GM12878 (cell line): ENCODE data around the gene EXD3. TPM values are rescaled to one million over a fixed set of nuclear protein-coding genes. Genes with fewer than 3 reads are reported as not detected.

ENCODE experiments used
- ATAC-seq: fragments of 200-7000 bp; cut with Tn5 transposase; 3 replicates; pipeline ENCODE4 v1.9.1; 2020; ENCODE audit warnings: mild to moderate bottlenecking, moderate library complexity
- BruUV-seq: library from RNA; stranded (reverse); fragments of 400-500 nt; replicated peaks from 2 replicates; lab custom pipeline; 2021; lab: Mats Ljungman, UMichigan
- CTCF ChIA-PET: fragments of 300-600 bp; sonication (Branson Sonifier 250); formaldehyde crosslinking; extraction: SDS; loops from one replicate; lab custom pipeline; 2021; ENCODE audit warnings: inconsistent platforms; lab: Yijun Ruan, JAX
- POLR2A ChIA-PET: fragments of 350-600 bp; formaldehyde crosslinking; extraction: SDS; loops from one replicate; lab custom pipeline; 2021; ENCODE audit warnings: inconsistent platforms; lab: Charles Lee
- RAD21 ChIA-PET: fragments of 300-600 bp; sonication (Branson Sonifier 250); formaldehyde crosslinking; loops from one replicate; lab custom pipeline; 2023; ENCODE audit warnings: antibody characterized with exemption; ENCODE audit not compliant: unreplicated experiment; lab: Charles Lee
- SMC1A ChIA-PET: fragments of 300-600 bp; sonication (Branson Sonifier 250); formaldehyde crosslinking; loops from one replicate; lab custom pipeline; 2023; ENCODE audit not compliant: unreplicated experiment, uncharacterized antibody; lab: Charles Lee
- DNase-seq: peaks from one replicate; pipeline ENCODE4 v3.0.0-alpha.2; 2011; ENCODE audit warnings: low read depth, low spot score
- FAIRE-seq: peaks from 3 replicates; lab custom pipeline; 2011; peaks lifted over from hg19 to GRCh38; lab: Jason Lieb, UNC
- H2AFZ ChIP-seq: 2 replicates; pipeline ENCODE4 v1.6.0; 2011; ENCODE audit warnings: low read depth, low read length, control low read depth; ENCODE audit not compliant: control insufficient read depth
- H3K27ac ChIP-seq: 2 replicates; pipeline ENCODE4 v1.5.1; 2011; ENCODE audit warnings: control low read depth; ENCODE audit not compliant: control insufficient read depth, insufficient read depth
- H3K27me3 ChIP-seq, 2 experiments: replicated peaks in 1 of 2; 2 replicates each; pipeline versions ENCODE4 v1.6.0 to v1.6.1; 2011; ENCODE audit warnings: low read length in 1 of 2; ENCODE audit not compliant: control insufficient read depth in 2 of 2, insufficient read depth in 2 of 2
- H3K36me3 ChIP-seq, 2 experiments: 2 replicates each; pipeline ENCODE4 v1.5.1; 2011; ENCODE audit warnings: low read length in 1 of 2; ENCODE audit not compliant: control insufficient read depth in 2 of 2, insufficient read depth in 2 of 2
- H3K4me1 ChIP-seq: 2 replicates; pipeline ENCODE4 v1.6.1; 2011; ENCODE audit warnings: mild to moderate bottlenecking, low read length, moderate library complexity, mixed read lengths; ENCODE audit not compliant: control insufficient read depth, insufficient read depth
- H3K4me2 ChIP-seq: 2 replicates; pipeline ENCODE4 v1.6.0; 2011; ENCODE audit warnings: control low read depth; ENCODE audit not compliant: control insufficient read depth, insufficient read depth
- H3K4me3 ChIP-seq: fragments of 200-600 bp; sonication (generic); 2 replicates; pipeline ENCODE4 v1.5.1; 2016
- H3K79me2 ChIP-seq: 2 replicates; pipeline ENCODE4 v1.6.0; 2011; ENCODE audit warnings: low read length; ENCODE audit not compliant: control insufficient read depth, insufficient read depth
- H3K9ac ChIP-seq: 2 replicates; pipeline ENCODE4 v1.8.0; 2011; ENCODE audit warnings: low read length, control low read depth, mixed read lengths; ENCODE audit not compliant: control insufficient read depth, insufficient read depth
- H3K9me3 ChIP-seq: replicated peaks from 3 replicates; pipeline ENCODE4 v1.5.1; 2011; ENCODE audit warnings: mild to moderate bottlenecking, low read length; ENCODE audit not compliant: control insufficient read depth, insufficient read depth
- H4K20me1 ChIP-seq: 2 replicates; pipeline ENCODE4 v1.6.0; 2011; ENCODE audit not compliant: control insufficient read depth, insufficient read depth
- EED ChIP-seq: sonication (generic); IDR thresholded peaks from 2 replicates; pipeline ENCODE4 v1.6.1; 2016; ENCODE audit warnings: antibody characterized with exemption, low read depth
- GABPA ChIP-seq: IDR thresholded peaks from 2 replicates; pipeline ENCODE4 v1.6.1; 2014; ENCODE audit warnings: antibody characterized with exemption, low read depth, mild to moderate bottlenecking, inconsistent platforms
- IKZF1 ChIP-seq: fragments of 450-650 bp; conservative IDR thresholded peaks from 2 replicates; pipeline ENCODE4 v1.6.1; 2017; ENCODE audit warnings: antibody characterized with exemption, mild to moderate bottlenecking
- NFYB ChIP-seq: IDR thresholded peaks from 2 replicates; pipeline ENCODE4 v1.6.1; 2011; ENCODE audit warnings: low read depth, mild to moderate bottlenecking, low read length, improper control_type of control experiment, moderate library complexity; ENCODE audit not compliant: insufficient read depth
- POLR2AphosphoS2 ChIP-seq: IDR thresholded peaks from 2 replicates; pipeline ENCODE4 v1.6.1; 2011; ENCODE audit warnings: low read depth, mild to moderate bottlenecking, low read length, improper control_type of control experiment, moderate library complexity
- RB1 ChIP-seq: fragments of 450-650 bp; formaldehyde crosslinking; IDR thresholded peaks from 2 replicates; pipeline ENCODE4 v1.6.1; 2017; ENCODE audit warnings: mild to moderate bottlenecking, borderline replicate concordance
- REST ChIP-seq: IDR thresholded peaks from 2 replicates; pipeline ENCODE4 v1.6.1; 2012; ENCODE audit warnings: mild to moderate bottlenecking, low read depth, low read length
- SMARCA5 ChIP-seq: fragments of 450-650 bp; IDR thresholded peaks from 2 replicates; pipeline ENCODE4 v1.6.1; 2017; ENCODE audit warnings: mild to moderate bottlenecking
- STAT3 ChIP-seq: IDR thresholded peaks from 2 replicates; pipeline ENCODE4 v1.6.1; 2011; ENCODE audit warnings: low read depth, low read length, improper control_type of control experiment
- WRNIP1 ChIP-seq: IDR thresholded peaks from 2 replicates; pipeline ENCODE4 v1.6.1; 2011; ENCODE audit warnings: low read depth, low read length, improper control_type of control experiment, borderline replicate concordance
- ZBTB33 ChIP-seq: fragments of 450-650 bp; IDR thresholded peaks from 2 replicates; pipeline ENCODE4 v1.6.1; 2017; ENCODE audit warnings: mild to moderate bottlenecking
- WGBS: methylation state at CpG from one replicate; pipeline ENCODE4 v1.1.6; 2016; ENCODE audit warnings: low lambda C conversion rate; ENCODE audit not compliant: insufficient replicate concordance, insufficient coverage; ENCODE audit errors: missing lambda C conversion rate; 5-methylcytosine and 5-hydroxymethylcytosine counted together
- in situ Hi-C: fragments of 300-500 bp; cut with MboI; formaldehyde crosslinking; loops from 9 replicates; pipeline ENCODE4 v1.14.3; 2018; ENCODE audit warnings: mixed read lengths
- intact Hi-C: fragments of 100-400 bp; cut with micrococcal nuclease; formaldehyde crosslinking; loops from one replicate; pipeline ENCODE4 v1.14.2; 2022; ENCODE audit not compliant: unreplicated experiment
- polyA plus RNA-seq, 11 experiments: library from polyadenylated mRNA; depleted of rRNA in 4 of 11; unstranded in 6 of 11; stranded (reverse) in 5 of 11; fragments of >200 nt; fragmentation: Nextera tagmentation in 4 of 11; fragmentation: Illumina TruSeq in 1 of 11; extraction: Ambion mirVana in 4 of 11; extraction: Trizol in 1 of 11; gene quantifications; 1 replicate in 1 of 11; 2 replicates in 10 of 11; pipeline versions ENCODE4 v1.2.1 to v1.2.3, GENCODE V29; 2011 to 2016; ENCODE audit warnings: inconsistent platforms in 2 of 11, missing spikeins in 2 of 11, low read depth in 1 of 11
- total RNA-seq, 4 experiments: library from RNA; depleted of rRNA in 3 of 4; stranded (reverse); fragments of >200 nt in 3 of 4; fragmentation: Illumina TruSeq in 1 of 4; extraction: Trizol in 1 of 4; gene quantifications; 2 replicates each; pipeline versions ENCODE4 v1.2.1 to v1.2.3, GENCODE V29; 2013 to 2021

The EXD3 gene
- total and polyA plus RNA-seq, 10 of the 15 experiments (the other 5 are each of a cell fraction or from before 2014, with no cell fraction given): 0.21 to 7.1 (median 3.6) TPM

GRCh38 chr9:137463931-137464290 is 40.9 kb upstream of the EXD3 start:
- TF ChIP-seq WRNIP1: no peak
- in situ Hi-C loops: no loop called here
- no peak overlapping the region for H2AFZ ChIP-seq
- CTCF ChIA-PET: no interaction called here
- peaks cover 21% of the 10 kb centered on the region for H3K4me1 ChIP-seq
- H3K27me3 ChIP-seq: no peaks in the 10 kb centered on the region
- H3K27ac ChIP-seq: no peak overlapping the region
- H3K4me2 ChIP-seq: no peak overlapping the region
- no peaks in the 10 kb centered on the region for H4K20me1 ChIP-seq
- RAD21 ChIA-PET: no interaction called here
- H3K79me2 ChIP-seq: no peaks in the 10 kb centered on the region
- no peak for DNase-seq
- POLR2A ChIA-PET: no interaction called here
- no peak for FAIRE-seq
- no peak for ATAC-seq
- no peak overlapping the region for H3K4me3 ChIP-seq
- no peaks in the 10 kb centered on the region for H3K9me3 ChIP-seq
- intact Hi-C loops: loop anchor here (10.0 kb wide), 1 partner anchor 61 kb away; no protein-coding TSS in a partner anchor
- BruUV-seq: no TSS peak
- H3K36me3 ChIP-seq: no peaks in the 10 kb centered on the region
- SMC1A ChIA-PET: no interaction called here
- no peak overlapping the region for H3K9ac ChIP-seq
- 83% methylated on average over 18 of the region's 18 CpGs for WGBS

- POLR2A ChIA-PET: no interaction called here
- in situ Hi-C loops: no loop called here
- Histone ChIP-seq H3K79me2 (peaks cover 5% of the 10 kb centered on the region), H3K9me3 (no peaks in the 10 kb centered on the region), H3K4me1 (peaks cover 22% of the 10 kb centered on the region), H3K9ac (no peak overlapping the region), H3K27ac (no peak overlapping the region)
- RAD21 ChIA-PET: no interaction called here
- TF ChIP-seq SMARCA5 (no peak), NFYB (no peak), GABPA (no peak), IKZF1 (no peak), POLR2AphosphoS2 (no peak), STAT3 (no peak), EED (no peak), REST (no peak), ZBTB33 (no peak), RB1 (no peak)
- TF ChIP-seq, all 136 proteins: peak for 0
- Histone ChIP-seq H3K4me3 (no peak overlapping the region), H3K27me3 (no peaks in the 10 kb centered on the region), H3K36me3 (no peaks in the 10 kb centered on the region), H2AFZ (no peak overlapping the region), H3K4me2 (no peak overlapping the region), H4K20me1 (no peaks in the 10 kb centered on the region)
- intact Hi-C loops: loop anchor here (10.0 kb wide), 1 partner anchor 62 kb away; no protein-coding TSS in a partner anchor
- ChIA-PET CTCF (no interaction called here), SMC1A (no interaction called here)
- DNase-seq: no peak
- FAIRE-seq: no peak
- no peak for ATAC-seq
- 73% methylated on average over 30 of the region's 30 CpGs for WGBS
- no TSS peak for BruUV-seq
Observed at GRCh38 chr9:137462986-137463930, 40.3 kb upstream of the EXD3 start.
